Measurements from ENCODE around the gene PCSK7. TPM values are rescaled to one million over a fixed set of nuclear protein-coding genes. Genes with fewer than 3 reads are reported as not detected.

PCSK7 gene
- total and polyA plus RNA-seq, 2 of the 8 experiments (the other 6 are each of a cell fraction or from before 2014, with no cell fraction given), result 23.4 to 38.5 TPM

DNA sequence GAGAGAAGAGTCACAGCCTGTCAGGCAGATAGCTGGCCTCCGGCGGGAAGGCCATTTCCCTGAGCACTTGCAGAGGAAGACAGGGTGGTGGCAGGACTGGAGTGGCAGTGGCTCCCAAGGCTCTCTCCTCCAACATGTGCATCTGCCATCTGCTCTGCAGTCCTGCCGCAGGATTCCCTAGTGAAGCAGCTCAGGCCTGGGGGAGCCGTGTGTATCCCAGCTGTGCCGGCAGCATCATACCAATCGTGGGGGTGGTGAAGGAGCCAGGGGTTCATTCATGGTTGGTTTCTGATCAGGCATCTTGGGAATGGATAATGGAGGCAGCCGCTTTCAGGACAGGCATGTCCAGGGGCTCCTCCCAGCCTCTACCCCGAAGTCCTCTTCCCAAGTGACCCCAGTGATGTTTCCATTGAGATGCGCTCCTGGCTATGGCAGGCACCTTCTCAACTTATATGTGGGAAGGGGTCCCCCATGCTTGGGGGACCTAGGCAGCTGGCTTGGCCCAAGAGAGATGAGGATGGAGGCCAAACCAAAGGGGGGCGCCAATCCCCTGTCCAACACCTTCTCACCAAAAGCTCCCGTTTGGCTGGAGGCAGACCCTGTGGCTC, 26.6 kb downstream of the PCSK7 start:
- FAIRE-seq (peak; percentile 85), DNase-seq (ENCODE audit: low read depth in 1 of 2, low spot score in 2 of 2) (peak in 1 of 2 experiments; percentile 56)
- no peak overlapping the region for H3K9ac ChIP-seq (replicated peaks in 1 of 4; ENCODE audit: extremely low read depth in 1 of 4, low read depth in 3 of 4, low read length in 3 of 4)
- H3K27me3 ChIP-seq (replicated peaks in 1 of 4; ENCODE audit: control insufficient read depth in 3 of 4, extremely low read depth in 1 of 4, insufficient read depth in 3 of 4, low read length in 3 of 4), result no peaks in the 10 kb centered on the region; a peak in 1 of 7 replicates
- no peak overlapping the region for H4K8ac ChIP-seq (ENCODE audit: extremely low read depth, insufficient read depth, low read length)
- H3K4me2 ChIP-seq (ENCODE audit: insufficient read depth in 1 of 2, low read depth in 2 of 2, low read length in 2 of 2), result no peak overlapping the region
- H2AFZ ChIP-seq (ENCODE audit: low read length), result no peak overlapping the region
- H3K9me3 ChIP-seq (ENCODE audit: insufficient read depth in 2 of 2, low read depth in 1 of 2, low read length in 1 of 2), result no peaks in the 10 kb centered on the region
- ChIA-PET POLR2A (ENCODE audit: partially characterized antibody) (interaction anchor here (0.9 to 10.3 kb wide), 5 partner anchors 9 to 61 kb away, joined by 3 to 153 read pairs (median 4); partner anchors contain the start of genes PAFAH1B2 and SIDT2), CTCF (ENCODE audit: partially characterized antibody) (interaction anchor here (0.7 to 18.7 kb wide), 6 partner anchors 9 to 32 kb away, joined by 3 to 449 read pairs (median 4); partner anchors contain the start of genes PCSK7, RNF214 and SIDT2)
- WGBS, 2 experiments (ENCODE audit: extremely low coverage in 1 of 2, insufficient coverage in 1 of 2, insufficient read length in 1 of 2, insufficient replicate concordance in 2 of 2, low coverage in 1 of 2, low lambda C conversion rate in 2 of 2, missing lambda C conversion rate in 1 of 2), result 88% methylated on average over 11 of the region's 11 CpGs; no CpG with 5 or more reads in 1 of the 2 experiments
- no peak overlapping the region for H3K56ac ChIP-seq (replicated peaks; ENCODE audit: insufficient read length, low read depth, low read length)
- H3K4me1 ChIP-seq (replicated peaks in 1 of 4; ENCODE audit: control insufficient read depth in 3 of 4, insufficient read depth in 4 of 4, low read length in 3 of 4), result peaks cover 0 to 12% (median 8%) of the 10 kb centered on the region in 4 experiments; a peak in 6 of 7 replicates
- H2BK5ac ChIP-seq (ENCODE audit: low read depth, low read length), result no peak overlapping the region
- no peak overlapping the region for H2BK20ac ChIP-seq (ENCODE audit: low read length)
- peaks cover 0 to 11% of the 10 kb centered on the region in 2 experiments; a peak in 1 of 4 replicates for H3K79me2 ChIP-seq (ENCODE audit: control insufficient read depth in 1 of 2, insufficient read depth in 2 of 2, low read length in 2 of 2)
- no peak overlapping the region for H3K23ac ChIP-seq (ENCODE audit: insufficient read length)
- H3K14ac ChIP-seq (ENCODE audit: insufficient read length), result no peak overlapping the region
- H3K23me2 ChIP-seq (ENCODE audit: low read depth, low read length), result no peaks in the 10 kb centered on the region
- H3K27ac ChIP-seq (ENCODE audit: low read depth, low read length), result no peak overlapping the region
- peaks cover 2 to 8% (median 5%) of the 10 kb centered on the region in 4 experiments; a peak in 3 of 8 replicates for H3K36me3 ChIP-seq (ENCODE audit: control insufficient read depth in 2 of 4, insufficient read depth in 4 of 4, low read length in 3 of 4)
- H3K4me3 ChIP-seq (ENCODE audit: extremely low read depth in 1 of 4, insufficient read depth in 2 of 4, low read depth in 3 of 4, low read length in 4 of 4), result no peak overlapping the region
- no peak overlapping the region for H2BK120ac ChIP-seq (replicated peaks; ENCODE audit: low read depth, low read length)
- no peaks in the 10 kb centered on the region for H4K20me1 ChIP-seq (replicated peaks in 1 of 2; ENCODE audit: control insufficient read depth in 1 of 2, insufficient read depth in 2 of 2, low read length in 2 of 2)
- H2AK5ac ChIP-seq (ENCODE audit: low read depth, low read length), result no peak overlapping the region
- H2BK12ac ChIP-seq (ENCODE audit: low read depth, low read length), result no peak overlapping the region
- H3K18ac ChIP-seq (ENCODE audit: extremely low read depth, low read length), result no peak overlapping the region
- no peak overlapping the region for H4K5ac ChIP-seq (ENCODE audit: insufficient read length, low read depth, low read length)
- no peaks in the 10 kb centered on the region; the same call in 1 of the 2 replicates for H3K79me1 ChIP-seq (ENCODE audit: low read depth, low read length)
- no peak overlapping the region for H4K91ac ChIP-seq (replicated peaks; ENCODE audit: insufficient read length, low read length)
- no peak overlapping the region for H3K4ac ChIP-seq (replicated peaks; ENCODE audit: insufficient read length, low read depth, low read length)
- H2BK15ac ChIP-seq (ENCODE audit: low read length), result no peak overlapping the region
- TF ChIP-seq POLR2A (IDR thresholded peaks at IDR 0.05; ENCODE audit: control extremely low read depth in 1 of 2, low read depth in 2 of 2, low read length in 2 of 2) (peak in 1 of 2 experiments; percentile 54; a peak in 2 of 3 replicates), BRCA1 (IDR thresholded peaks at IDR 0.05; ENCODE audit: low read depth, low read length) (no peak), RAD21 (IDR thresholded peaks at IDR 0.05 in 1 of 2, conservative IDR thresholded peaks at IDR 0.05 in 1 of 2; ENCODE audit: low read depth in 2 of 2, low read length in 2 of 2) (peak in 1 of 2 experiments; percentile 29; a peak in 2 of 4 replicates), NANOG (IDR thresholded peaks at IDR 0.05; ENCODE audit: insufficient read depth, low read depth, low read length, poor library complexity, severe bottlenecking) (no peak), POU5F1 (IDR thresholded peaks at IDR 0.05; ENCODE audit: low read depth, low read length) (no peak), RNF2 (IDR thresholded peaks at IDR 0.05; ENCODE audit: borderline replicate concordance, low read depth, low read length, missing control alignments, poor library complexity, severe bottlenecking) (no peak), POLR2AphosphoS5 (IDR thresholded peaks at IDR 0.05; ENCODE audit: low read depth, low read length) (peak; percentile 67)
- TF ChIP-seq, protein P1, sequence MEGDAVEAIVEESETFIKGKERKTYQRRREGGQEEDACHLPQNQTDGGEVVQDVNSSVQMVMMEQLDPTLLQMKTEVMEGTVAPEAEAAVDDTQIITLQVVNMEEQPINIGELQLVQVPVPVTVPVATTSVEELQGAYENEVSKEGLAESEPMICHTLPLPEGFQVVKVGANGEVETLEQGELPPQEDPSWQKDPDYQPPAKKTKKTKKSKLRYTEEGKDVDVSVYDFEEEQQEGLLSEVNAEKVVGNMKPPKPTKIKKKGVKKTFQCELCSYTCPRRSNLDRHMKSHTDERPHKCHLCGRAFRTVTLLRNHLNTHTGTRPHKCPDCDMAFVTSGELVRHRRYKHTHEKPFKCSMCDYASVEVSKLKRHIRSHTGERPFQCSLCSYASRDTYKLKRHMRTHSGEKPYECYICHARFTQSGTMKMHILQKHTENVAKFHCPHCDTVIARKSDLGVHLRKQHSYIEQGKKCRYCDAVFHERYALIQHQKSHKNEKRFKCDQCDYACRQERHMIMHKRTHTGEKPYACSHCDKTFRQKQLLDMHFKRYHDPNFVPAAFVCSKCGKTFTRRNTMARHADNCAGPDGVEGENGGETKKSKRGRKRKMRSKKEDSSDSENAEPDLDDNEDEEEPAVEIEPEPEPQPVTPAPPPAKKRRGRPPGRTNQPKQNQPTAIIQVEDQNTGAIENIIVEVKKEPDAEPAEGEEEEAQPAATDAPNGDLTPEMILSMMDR (IDR thresholded peaks at IDR 0.05; ENCODE audit: control extremely low read depth in 1 of 3, insufficient read depth in 1 of 3, low read depth in 1 of 3, low read length in 3 of 3), result peak; percentile 9 to 27 (median 12); a peak in 3 of 4 replicates

Data from H1 (cell line).